Left renal pelvis (tissue), 4 donors: ENCODE data around the gene TUT7. TPM values are rescaled to one million over a fixed set of nuclear protein-coding genes. Genes with fewer than 3 reads are reported as not detected.
A peak's percentile ranks its signal among the peaks of the same experiment; 100 is the strongest.
"Not testable (repeated sequence)": the region's sequence is repeated elsewhere in the genome, so short reads cannot be mapped to it uniquely, and the experiment has no call there.

Source experiments
- DNase-seq, 4 donors: peaks; one replicate each; pipeline ENCODE4 v3.0.0-alpha.2; 2013; ENCODE audit warnings: low read depth in 4 of 4, low spot score in 3 of 4
- polyA plus RNA-seq, 4 donors: library from polyadenylated mRNA; unstranded; fragments of 120-200 nt; gene quantifications; one replicate each; pipeline ENCODE4 v1.2.1, GENCODE V29; 2013; ENCODE audit not compliant: insufficient read length in 4 of 4

Gene TUT7
- polyA plus RNA-seq, 4 donors = 21.1 to 27.0 (median 26.5) TPM

DNA sequence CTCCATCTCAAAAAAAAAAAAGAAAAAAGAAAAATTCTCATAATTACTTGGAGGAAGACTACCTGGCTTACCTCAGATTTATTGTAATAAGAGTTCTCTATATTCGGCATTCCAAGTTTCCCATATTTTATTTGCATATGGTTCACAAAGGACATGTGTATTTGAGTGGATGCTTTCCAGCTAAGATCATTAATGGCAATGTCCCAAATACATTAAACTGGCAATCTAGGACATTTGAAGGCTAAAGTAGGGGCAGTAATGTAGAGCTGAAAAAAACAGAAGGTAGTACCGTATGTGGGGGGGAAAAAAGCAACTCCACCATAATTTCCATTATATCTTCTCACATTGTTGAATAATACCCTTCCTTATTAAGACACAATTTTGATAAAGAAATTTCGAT, 4.9 kb downstream of the TUT7 start:
- DNase-seq = peak in 1 of 4 donors; percentile 12

DNA sequence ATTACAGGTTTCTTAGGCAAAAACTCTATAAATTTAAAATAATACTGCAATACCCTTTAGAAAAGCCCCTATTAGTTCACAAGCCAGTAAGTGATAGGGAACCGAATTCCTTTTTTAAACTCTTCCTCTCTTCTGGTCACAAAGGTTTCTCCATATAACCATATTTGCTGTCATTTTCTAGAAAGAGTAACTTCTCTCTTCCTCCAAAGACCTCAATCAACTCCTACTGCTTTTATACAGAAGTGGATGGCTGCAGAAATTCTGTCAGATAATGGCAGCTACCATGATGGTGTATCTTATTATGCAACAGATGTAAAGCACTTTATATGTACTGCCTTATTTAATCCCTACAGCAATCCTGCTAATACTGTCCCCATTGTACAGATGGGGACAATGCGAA, 6.2 kb downstream of the TUT7 start:
- DNase-seq = no peak

DNA sequence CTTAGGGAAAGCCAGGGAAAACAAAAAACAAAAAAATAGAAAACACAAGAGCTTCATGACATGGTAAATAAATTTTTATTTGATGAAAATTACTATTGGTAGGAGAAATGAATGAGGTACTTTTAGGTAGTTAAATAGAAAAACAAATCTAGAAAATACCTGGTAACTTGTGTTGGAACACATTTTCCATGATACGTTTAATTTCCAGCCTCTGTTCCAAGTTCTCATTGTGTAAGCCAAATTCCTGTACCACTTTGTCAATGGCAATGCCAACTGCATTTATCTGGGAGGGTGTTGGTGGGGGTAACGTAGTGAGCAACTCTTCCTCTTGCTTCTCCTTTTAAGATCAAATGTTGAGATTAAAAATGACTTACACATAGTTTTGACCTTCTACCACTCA, 9.4 kb downstream of the TUT7 start:
- DNase-seq = no peak

DNA sequence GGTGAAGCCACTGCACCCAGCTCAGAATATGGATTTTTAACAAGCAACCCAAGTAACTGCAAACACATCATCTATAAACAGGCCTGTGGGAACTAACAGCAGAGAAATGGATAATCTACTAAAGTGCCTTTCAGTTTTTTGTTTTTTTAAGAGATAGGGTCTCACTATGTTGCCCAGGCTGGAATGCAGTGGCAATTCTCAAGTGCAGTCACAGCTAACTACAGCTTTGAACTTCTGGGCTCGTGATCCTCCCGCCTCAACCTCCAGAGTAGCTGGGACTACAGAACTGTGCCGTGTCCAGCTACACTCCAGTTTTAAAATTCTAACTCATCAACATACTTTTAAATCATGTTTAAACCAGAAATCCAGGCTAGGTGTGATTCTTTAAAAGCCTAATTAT, 11.9 kb downstream of the TUT7 start:
- DNase-seq = no peak

DNA sequence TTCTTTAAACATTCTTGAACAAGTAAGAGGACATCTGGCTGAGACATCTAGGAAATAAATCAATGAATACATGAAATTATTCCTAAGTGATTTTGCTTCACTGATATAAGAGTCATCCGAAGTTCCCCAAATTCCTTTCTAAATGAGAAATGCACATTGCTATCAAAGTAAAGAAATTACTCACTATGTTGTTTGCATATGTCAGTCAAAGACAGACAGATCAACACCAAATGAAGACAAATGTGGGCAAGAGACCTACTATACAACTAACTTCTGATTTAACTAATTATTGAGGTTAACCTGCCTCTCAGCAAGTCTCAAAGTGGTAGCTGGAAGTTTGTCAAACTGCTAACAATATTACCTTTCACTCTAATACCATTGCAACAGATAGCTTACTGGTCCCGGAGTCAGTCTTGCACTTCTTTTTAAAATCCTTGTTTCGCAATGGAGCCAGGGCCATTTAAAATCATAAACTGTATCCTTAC, 13.2 kb downstream of the TUT7 start:
- no peak for DNase-seq

DNA sequence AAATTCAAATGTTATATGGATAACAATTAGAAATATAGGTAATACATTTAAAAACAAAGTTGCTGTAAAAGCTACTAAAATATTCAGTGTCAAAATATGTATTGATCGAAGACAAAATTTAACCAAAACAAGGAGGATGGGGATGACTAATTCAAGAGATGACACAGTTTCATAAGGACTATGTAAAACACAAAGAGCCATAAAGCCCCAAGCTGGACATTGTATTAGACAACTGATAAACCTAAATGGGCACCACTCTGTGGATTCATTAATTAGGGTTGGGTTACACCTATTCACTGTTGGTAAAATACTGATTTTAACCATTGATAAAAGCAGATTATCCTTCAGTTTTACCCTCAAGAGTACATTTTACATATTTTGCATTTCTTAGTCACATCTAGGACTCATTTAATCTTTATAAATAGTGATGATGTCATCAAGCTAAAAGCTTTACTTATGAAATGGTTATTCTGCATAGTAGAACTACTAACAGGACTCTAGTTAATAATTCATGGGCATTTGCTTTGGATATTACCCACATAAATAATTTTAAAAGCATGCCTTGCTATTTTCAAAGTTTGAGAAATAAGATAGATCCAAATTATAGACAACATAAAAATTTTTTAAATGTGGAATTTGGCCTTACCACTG, 13.7 kb downstream of the TUT7 start:
- no peak for DNase-seq

DNA sequence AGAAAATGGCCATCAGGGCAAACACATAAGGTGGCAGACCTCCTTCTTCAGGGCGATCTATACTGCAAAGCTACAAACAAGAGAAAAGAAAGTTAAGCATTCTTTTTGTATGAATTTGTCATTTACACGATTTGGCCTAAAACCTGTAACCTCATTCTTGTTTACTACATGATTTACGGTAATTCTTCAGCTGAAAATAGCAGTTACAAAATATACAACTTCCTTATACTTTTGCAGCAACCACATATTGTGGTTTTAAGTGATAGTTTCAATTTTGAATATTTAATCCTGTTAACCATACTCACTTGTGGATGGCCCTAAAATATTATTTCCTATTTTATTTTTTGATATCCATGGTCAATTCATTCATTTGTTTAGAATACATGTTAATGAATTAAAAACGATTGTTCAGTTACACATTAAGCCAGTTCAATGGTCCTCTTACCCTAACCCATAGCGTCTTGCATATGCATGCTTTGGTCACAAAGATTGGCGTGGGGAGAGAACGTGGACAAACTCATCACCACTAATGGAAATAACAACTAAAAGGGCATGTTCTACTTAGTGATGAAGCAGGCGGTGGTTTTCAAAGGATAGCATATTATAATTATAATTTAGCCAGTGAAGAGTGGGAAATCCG, 16.6 kb downstream of the TUT7 start:
- DNase-seq = no peak

DNA sequence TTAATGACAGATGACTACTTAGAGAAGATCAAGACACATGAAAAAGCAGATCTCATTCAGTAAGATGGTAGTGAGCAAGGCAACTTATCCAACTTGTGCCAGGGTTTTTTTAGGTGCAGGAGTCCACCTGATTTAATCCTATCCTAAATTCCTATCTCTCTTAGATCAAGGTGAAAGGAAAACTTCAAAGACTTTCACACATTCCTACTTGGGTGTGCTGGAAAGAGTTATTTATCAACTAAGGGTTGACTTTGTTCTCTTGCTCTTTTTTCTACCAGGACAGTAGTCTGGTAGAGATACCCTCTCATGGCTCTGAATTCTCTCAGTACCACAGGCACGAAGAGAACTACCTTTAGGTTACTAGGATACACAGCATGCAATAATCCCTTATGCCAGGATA, 18.2 kb downstream of the TUT7 start:
- no peak for DNase-seq

DNA sequence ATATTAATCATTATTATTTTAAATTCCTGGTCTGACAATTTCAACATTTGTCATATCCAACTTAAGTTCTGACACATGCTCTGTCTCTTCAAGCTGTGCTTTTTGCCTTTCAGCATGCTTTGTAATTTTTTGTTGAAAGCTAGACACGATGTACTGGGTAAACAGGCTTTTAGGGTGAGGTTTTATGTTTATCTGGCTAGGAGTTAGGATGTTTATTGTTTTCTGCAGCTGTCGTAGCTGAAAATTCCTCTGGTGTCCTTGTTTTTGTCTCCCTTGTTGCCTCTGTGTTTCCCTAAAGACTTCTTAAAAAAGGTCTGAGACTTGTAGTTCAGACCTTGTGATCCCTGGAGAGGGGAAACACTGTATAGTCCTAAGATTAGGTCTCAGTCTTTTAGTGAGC, 20.6 kb downstream of the TUT7 start:
- no peak for DNase-seq

DNA sequence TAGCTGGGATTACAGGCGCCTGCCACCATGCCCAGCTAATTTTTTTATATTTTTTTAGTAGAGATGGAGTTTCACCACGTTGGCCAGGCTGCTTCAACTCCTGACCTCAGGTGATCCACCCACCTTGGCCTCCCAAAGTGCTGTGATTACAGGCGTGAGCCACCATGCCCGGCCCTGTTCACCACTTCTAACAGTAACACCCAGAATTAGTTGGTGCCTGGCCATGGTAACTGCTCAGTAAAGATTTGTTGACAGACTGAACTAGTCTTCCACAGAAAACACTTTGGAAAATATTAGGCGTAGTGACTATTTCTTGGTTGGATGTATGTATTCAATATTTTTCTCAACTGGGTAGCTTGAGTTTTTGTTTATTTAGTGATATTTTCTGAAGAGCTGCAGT, 24.0 kb downstream of the TUT7 start:
- DNase-seq = no peak

DNA sequence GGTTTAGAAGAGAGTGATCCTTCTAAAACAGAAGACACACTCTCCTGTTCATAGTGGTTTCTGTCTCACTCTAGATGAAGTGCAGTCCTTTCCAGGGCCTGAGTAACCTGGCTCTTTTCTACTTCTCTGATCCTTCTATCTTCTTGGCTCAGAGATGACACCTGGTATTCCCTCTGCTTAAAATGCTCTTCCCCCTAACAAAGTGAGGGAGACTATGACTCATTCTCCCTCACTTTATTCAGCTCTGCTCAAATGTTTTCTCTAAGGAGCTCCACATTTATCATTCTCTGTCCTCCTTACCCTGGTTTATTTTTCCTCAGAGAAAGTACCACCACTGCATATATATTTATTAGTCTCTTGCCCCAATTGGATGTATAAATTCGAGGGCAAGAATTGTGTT, 24.6 kb downstream of the TUT7 start:
- no peak for DNase-seq

DNA sequence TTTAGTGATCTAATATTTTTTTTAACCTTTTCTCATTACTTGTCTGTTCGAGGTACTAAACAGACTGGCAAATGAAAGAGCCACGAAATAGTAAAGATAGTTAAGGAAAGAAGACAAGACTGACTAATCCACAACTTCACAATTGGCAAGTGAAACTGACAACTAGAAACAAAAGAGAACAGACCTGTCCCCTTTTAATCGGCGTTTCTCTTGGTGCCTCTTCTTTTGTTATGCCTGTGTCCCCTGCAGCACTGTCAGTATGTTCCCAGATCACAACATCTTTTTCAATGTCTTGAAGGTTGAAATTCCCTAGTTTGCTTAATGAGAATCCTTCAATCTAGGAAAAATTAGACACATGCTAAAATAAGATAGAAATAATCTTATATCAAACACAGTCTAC, 26.1 kb downstream of the TUT7 start:
- DNase-seq = no peak

DNA sequence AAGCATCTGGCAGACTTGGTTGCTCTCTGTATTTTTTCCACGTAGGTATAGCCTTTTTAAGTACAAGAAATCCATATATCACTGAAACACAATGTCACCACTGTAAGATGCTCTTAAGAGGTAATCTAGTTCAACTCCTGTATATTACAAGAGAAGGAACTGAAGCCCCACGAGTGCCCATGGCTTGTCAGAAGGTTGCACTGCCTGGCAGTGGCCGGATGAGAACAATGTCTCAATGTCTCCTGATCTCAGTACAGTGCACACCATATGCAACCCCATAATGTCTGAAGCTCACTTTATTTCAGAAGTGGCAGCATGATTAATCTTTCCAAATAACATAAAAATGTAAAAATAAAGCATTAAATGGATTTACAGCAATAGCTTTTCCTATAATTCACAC, 27.7 kb downstream of the TUT7 start:
- DNase-seq = no peak

DNA sequence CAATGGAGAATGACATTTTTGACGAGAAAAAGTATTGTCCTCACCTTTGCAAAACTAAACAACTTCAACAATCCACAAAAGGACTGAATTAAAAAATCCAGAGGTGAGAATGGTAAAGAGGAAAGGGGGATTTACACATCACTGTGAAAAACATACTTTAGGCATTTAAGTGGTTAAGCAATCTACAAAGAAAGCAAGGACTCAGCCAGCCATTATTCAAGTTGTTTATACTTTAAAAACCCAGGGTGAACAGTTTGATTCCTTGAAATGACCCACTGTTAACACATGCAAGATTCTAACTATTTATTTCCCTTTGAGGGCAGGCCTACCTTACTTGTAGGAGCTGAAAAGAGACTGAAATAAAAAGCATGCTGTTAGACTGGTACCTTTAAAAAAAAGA, 29.3 kb downstream of the TUT7 start:
- DNase-seq = no peak

DNA sequence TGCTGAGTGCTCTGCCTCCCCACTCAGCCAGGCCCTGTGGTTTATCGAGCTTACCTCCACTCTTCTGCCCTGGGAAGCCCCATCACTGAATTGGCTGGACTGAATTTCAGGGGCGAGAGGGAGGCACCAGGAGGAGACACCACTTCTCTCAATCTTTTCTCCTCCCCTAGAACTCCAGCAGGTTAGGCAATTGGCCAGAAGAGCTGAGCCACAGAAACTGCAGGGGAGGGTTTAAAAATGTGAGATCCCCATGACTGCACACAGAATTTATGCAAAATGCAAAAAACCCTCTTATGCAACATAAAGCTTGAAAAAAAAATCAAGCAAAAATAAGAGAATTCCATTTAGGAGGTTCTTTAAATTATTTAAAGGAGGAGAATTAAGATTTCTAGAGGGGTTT, 29.9 kb downstream of the TUT7 start:
- no peak for DNase-seq

DNA sequence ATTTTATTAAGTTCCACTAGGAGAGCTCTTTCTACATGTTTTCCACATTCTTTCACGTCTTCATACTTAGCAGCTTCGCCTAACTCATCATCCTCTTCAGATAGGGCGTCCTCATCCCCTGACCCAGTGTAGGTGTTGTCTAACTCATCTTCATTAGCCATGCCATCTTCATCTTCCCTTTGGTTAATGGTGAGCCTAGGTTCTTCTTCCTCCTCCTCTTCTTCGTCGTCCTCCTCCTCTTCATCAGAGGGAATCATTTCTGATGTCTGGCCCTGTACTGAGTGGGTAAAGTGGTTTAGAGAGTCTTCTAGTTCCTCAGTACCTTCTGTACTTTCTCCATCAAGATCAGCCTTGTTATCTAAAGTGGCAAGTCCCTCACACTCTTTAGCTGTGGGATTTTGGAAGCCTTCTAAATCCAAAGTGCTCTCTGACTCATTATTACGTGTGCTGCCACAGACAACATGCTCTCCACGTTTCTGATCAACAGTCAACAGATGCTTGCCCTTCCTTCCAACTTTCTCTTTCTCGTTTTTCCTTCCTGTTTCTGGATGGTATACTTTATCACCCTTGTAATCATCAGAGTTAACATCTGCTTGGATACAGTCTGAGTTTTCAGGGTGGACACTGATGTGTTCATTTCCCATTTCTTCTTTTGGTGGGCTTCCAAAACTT, 31.1 kb downstream of the TUT7 start:
- no peak for DNase-seq

DNA sequence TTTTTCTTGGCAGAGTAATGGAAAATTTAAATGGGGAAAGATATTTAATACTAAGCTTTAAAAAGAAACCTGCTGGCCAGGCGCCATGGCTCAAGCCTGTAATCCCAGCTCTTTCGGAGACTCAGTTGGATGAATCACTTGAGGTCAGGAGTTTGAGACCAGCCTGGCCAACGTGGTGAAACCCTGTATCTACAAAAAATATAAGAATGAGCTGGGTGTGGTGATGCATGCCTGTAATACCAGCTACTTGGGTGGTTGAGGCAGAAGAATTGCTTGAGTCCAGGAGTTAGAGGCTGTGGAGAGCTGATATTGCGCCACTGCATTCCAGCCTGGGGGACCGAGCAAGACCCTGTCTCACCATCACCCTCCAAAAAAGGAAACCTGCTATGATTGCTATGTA, 32.8 kb downstream of the TUT7 start:
- DNase-seq = no peak

DNA sequence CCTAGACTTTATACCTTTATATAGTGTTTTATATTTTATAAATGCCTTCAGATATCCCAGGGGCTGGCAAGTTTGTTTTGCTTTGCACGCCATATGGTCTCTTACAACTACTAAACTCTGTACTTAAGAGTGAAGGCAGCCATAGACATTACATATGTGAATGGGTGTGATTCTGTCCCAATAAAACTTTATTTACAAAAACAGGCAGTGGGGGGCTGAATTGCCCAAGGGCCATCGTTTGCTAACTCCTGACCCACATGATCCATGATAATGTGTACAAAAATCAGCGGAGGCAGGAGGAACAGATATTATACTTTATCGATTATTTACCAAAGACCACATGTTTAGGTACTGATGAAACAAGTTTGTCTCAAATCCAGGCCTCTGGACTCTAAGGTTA, 36.0 kb downstream of the TUT7 start:
- no peak for DNase-seq

DNA sequence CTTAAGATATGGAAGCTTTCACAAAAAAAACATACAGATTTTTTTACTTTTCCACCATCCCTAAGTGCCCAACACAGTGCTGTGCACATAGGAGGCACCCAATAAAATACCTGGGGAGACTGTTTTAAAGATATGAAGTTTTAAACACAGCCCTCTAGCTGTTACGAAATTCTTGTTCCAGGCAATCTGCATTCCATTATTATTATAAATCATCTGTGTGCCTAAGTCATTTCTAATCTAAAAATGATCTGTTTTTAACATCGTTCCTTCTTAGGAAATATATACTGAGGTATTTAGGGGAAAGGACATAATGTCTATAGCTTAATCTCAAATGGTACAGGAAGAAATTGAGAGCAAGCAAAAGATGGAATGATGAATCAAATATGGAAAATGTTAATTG, 39.1 kb downstream of the TUT7 start:
- DNase-seq = no peak

DNA sequence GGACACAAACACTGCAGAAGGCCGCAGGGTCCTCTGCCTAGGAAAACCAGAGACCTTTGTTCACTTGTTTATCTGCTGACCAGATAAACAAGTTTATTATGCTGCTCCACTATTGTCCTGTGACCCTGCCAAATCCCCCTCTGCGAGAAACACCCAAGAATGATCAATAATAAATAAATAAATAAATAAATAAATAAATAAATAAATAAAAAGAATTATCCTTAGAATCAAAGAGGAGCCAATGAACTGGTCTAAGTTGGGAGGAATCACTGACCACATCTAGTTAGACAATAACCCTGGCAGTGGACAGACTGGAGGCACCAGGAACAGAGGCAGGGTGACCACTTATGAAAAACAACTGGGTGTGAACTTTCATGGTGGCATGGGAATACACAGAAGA, 41.3 kb downstream of the TUT7 start:
- not testable (repeated sequence) for DNase-seq

DNA sequence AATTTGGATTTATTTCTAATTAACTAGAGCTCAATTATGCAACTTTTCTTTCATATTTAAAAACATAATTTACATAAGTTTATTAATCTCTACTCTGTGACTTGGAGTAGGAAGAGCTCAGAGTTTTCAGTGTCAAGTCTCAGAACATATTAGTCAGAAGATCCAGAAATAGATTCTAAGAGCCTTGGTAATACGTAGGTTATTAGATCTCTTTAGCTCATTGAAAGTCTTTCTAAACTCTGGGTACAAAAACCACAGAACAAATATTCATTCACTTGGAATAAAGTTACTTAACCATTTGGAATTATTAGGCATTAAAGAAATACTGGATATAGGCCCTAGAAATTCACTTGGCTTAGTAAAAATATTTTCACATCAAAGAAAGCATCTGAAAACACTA, 45.5 kb downstream of the TUT7 start:
- no peak for DNase-seq

DNA sequence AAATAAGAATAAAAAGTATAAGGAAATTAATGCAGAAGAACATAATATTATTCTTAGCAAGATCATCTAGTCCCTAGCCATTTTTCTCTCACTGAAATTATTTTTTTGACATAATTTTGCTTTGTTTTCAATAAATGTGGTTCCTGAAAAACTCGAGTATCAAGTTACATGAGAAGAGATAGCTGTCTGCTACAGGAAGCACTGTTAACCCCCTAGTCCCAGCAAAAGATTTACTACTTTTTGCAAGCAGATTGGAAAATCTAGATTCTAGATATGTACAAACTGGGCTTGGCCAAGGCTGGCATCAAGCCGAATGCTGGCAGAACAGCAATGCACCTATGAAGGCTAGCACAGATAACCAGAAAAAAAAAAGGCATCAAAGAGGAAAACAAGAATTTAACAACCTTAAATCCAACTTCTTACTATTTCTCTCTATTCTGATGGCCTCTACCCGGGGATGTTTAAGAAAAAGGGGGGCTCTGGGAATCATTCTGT, 49.9 kb downstream of the TUT7 start:
- no peak for DNase-seq
